GM19035 (cell line): ENCODE measurements around the gene ATXN7.

Experiments used
- ATAC-seq: cut with Tn5 transposase; IDR thresholded peaks from one replicate; pipeline ENCODE4 v1.9.1; 2021; ENCODE audit not compliant: unreplicated experiment

ATXN7 gene

GRCh38 chr3:64011685-64012084 lies 148.0 kb downstream of the ATXN7 start:
- ATAC-seq, result no peak

GRCh38 chr3:64016941-64017620 lies 153.4 kb downstream of the ATXN7 start:
- no peak for ATAC-seq

GRCh38 chr3:64019271-64019670 lies 155.6 kb downstream of the ATXN7 start:
- no peak for ATAC-seq

- ATAC-seq, result no peak
Measured at GRCh38 chr3:64019879-64020278, 156.2 kb downstream of the ATXN7 start.

- no peak for ATAC-seq
Measured at GRCh38 chr3:64021922-64022321, 158.3 kb downstream of the ATXN7 start.

- peak; percentile 18 for ATAC-seq
Measured at GRCh38 chr3:64022451-64023186, 159.0 kb downstream of the ATXN7 start.

- peak; percentile 98 for ATAC-seq
Measured at GRCh38 chr3:64023187-64023860, 159.7 kb downstream of the ATXN7 start, which contains the start of gene PSMD6. Gene PSMD6, minus strand, starts transcription at chr3:64023494. Its CDS starts 75 bp downstream, at chr3:64023419.

- no peak for ATAC-seq
Measured at GRCh38 chr3:64023861-64024223, 160.2 kb downstream of the ATXN7 start.

GRCh38 chr3:64026346-64026745 lies 162.7 kb downstream of the ATXN7 start:
- no peak for ATAC-seq

- ATAC-seq, result no peak
Measured at GRCh38 chr3:64027658-64028057, 164.0 kb downstream of the ATXN7 start.

- no peak for ATAC-seq
Measured at GRCh38 chr3:64028754-64029153, 165.1 kb downstream of the ATXN7 start.

- no peak for ATAC-seq
Measured at GRCh38 chr3:64029287-64029686, 165.6 kb downstream of the ATXN7 start.

- peak; percentile 94 for ATAC-seq
Measured at GRCh38 chr3:64030741-64031140, 167.1 kb downstream of the ATXN7 start.

GRCh38 chr3:64031540-64032508 lies 168.2 kb downstream of the ATXN7 start:
- no peak for ATAC-seq

GRCh38 chr3:64033069-64033468 lies 169.4 kb downstream of the ATXN7 start:
- ATAC-seq, result no peak

- no peak for ATAC-seq
Measured at GRCh38 chr3:64037084-64037483, 173.4 kb downstream of the ATXN7 start.

GRCh38 chr3:64038253-64038767 lies 174.6 kb downstream of the ATXN7 start:
- ATAC-seq, result no peak

GRCh38 chr3:64039332-64039731 lies 175.7 kb downstream of the ATXN7 start:
- no peak for ATAC-seq

- ATAC-seq, result no peak
Measured at GRCh38 chr3:64039981-64040733, 176.5 kb downstream of the ATXN7 start.

GRCh38 chr3:64042952-64043351 lies 179.3 kb downstream of the ATXN7 start:
- no peak for ATAC-seq
